ENCODE results near the gene KANK4. TPM values are rescaled to one million over a fixed set of nuclear protein-coding genes. Genes with fewer than 3 reads are reported as not detected.
"Not testable (repeated sequence)": the region's sequence is repeated elsewhere in the genome, so short reads cannot be mapped to it uniquely, and the experiment has no call there.

KANK4 gene
- polyA plus RNA-seq, 1 experiment = not detected

GRCh38 chr1:62221171-62221570 is 98.1 kb downstream of the KANK4 start:
- H3K27me3 ChIP-seq (ENCODE audit: control insufficient read depth, insufficient read depth, low read length) = no peaks in the 10 kb centered on the region
- TF ChIP-seq CTCF (IDR thresholded peaks at IDR 0.05; ENCODE audit: low read depth, low read length) = no peak
- no peak overlapping the region for H3K27ac ChIP-seq (ENCODE audit: low read depth, low read length)
- ChIA-PET POLR2A (no interaction called here), CTCF (no interaction called here)
- no peak for DNase-seq (ENCODE audit: low read depth, low spot score)
- peaks cover 7% of the 10 kb centered on the region; the same call in 1 of the 2 replicates for H3K9me3 ChIP-seq (ENCODE audit: control insufficient read depth, insufficient read depth, low read length)
- H3K4me3 ChIP-seq (ENCODE audit: low read depth, low read length) = no peak overlapping the region

GRCh38 chr1:62220456-62220855 is 98.8 kb downstream of the KANK4 start:
- CTCF ChIA-PET; H3K27me3 ChIP-seq (ENCODE audit: control insufficient read depth, insufficient read depth, low read length); H3K4me3 ChIP-seq (ENCODE audit: low read depth, low read length); H3K27ac ChIP-seq (ENCODE audit: low read depth, low read length); DNase-seq (ENCODE audit: low read depth, low spot score); POLR2A ChIA-PET; H3K9me3 ChIP-seq (ENCODE audit: control insufficient read depth, insufficient read depth, low read length): not testable (repeated sequence)

- no peak overlapping the region for H3K4me3 ChIP-seq (ENCODE audit: low read depth, low read length)
Measured at GRCh38 chr1:62218604-62219003, 100.6 kb downstream of the KANK4 start.

GRCh38 chr1:62213075-62213914 is 105.9 kb downstream of the KANK4 start:
- Histone ChIP-seq H3K27ac (ENCODE audit: low read depth, low read length) (no peak overlapping the region), H3K9me3 (ENCODE audit: control insufficient read depth, insufficient read depth, low read length) (peaks cover 11% of the 10 kb centered on the region), H3K27me3 (ENCODE audit: control insufficient read depth, insufficient read depth, low read length) (no peaks in the 10 kb centered on the region), H3K4me3 (ENCODE audit: low read depth, low read length) (no peak overlapping the region)
- TF ChIP-seq CTCF (IDR thresholded peaks at IDR 0.05; ENCODE audit: low read depth, low read length) = no peak
- DNase-seq (ENCODE audit: low read depth, low spot score) = no peak
- ChIA-PET CTCF (no interaction called here), POLR2A (no interaction called here)

More at GRCh38 chr1:62218604-62219003, 100.6 kb downstream of the KANK4 start:
- Histone ChIP-seq H3K9me3 (ENCODE audit: control insufficient read depth, insufficient read depth, low read length) (peaks cover 14% of the 10 kb centered on the region), H3K27ac (ENCODE audit: low read depth, low read length) (no peak overlapping the region), H3K27me3 (ENCODE audit: control insufficient read depth, insufficient read depth, low read length) (no peaks in the 10 kb centered on the region)
- POLR2A ChIA-PET = no interaction called here
- no peak for TF ChIP-seq CTCF (IDR thresholded peaks at IDR 0.05; ENCODE audit: low read depth, low read length)
- CTCF ChIA-PET = interaction anchor here (0.6 kb wide), 1 partner anchor 770 kb away, joined by 3 read pairs; no protein-coding TSS in a partner anchor
- no peak for DNase-seq (ENCODE audit: low read depth, low spot score)

DNA sequence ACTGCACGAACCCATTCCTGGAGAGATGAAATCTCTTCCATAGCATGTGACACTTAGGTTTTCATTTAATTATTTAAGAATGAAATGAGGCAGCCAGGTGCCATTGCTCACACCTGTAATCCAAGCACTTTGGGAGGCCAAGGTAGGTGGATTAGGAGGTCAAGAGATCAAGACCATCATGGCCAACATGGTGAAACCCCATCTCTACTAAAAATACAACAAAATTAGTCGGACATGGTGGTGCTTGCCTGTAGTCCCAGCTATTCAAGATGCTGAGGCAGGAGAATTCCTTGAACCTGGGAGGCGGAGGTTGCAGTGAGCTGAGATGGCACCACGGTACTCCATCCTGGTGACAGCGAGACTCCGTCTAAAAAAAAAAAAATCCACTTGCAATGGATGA is 106.8 kb downstream of the KANK4 start:
- no peak overlapping the region for H3K4me3 ChIP-seq (ENCODE audit: low read depth, low read length)
- H3K27ac ChIP-seq (ENCODE audit: low read depth, low read length) = no peak overlapping the region
- POLR2A ChIA-PET = no interaction called here
- no peaks in the 10 kb centered on the region for H3K27me3 ChIP-seq (ENCODE audit: control insufficient read depth, insufficient read depth, low read length)
- CTCF ChIA-PET = no interaction called here
- no peak for DNase-seq (ENCODE audit: low read depth, low spot score)
- peaks cover 11% of the 10 kb centered on the region for H3K9me3 ChIP-seq (ENCODE audit: control insufficient read depth, insufficient read depth, low read length)
- no peak for TF ChIP-seq CTCF (IDR thresholded peaks at IDR 0.05; ENCODE audit: low read depth, low read length)
